Stromal cell of bone marrow (primary cell): Measurements from ENCODE around the gene NDC1.

Experiments used
- DNase-seq: peaks from one replicate; pipeline ENCODE4 v3.0.0-alpha.2; 2012; ENCODE audit warnings: low read depth

NDC1 gene

DNA sequence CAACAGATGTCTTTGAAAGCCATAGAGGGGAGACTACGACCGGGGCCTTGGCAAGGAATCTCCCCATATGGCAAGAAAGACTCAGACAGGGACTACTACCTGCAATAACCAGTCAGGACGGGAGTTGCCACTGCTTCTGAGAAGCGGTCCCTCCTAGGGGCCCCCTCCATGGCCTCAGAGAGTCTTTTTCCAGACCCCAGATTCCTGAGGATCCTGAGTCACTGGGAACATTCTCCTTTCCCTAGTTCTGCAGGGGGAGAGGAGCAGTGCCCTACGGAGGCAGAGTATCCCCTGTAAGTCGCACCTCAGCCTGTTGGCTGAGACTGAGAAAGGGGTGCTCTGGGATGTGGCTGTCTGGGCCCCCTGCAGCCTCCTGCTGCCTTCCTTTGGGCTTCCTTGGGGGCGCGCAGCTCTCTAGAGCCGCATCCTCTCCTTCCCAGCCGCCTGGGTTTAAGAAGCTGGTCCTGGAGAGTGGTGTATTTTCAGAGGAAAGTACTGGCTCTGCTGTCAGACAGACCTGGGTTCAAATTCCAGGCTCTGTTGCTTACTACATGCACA lies 107.0 kb downstream of the NDC1 start:
- DNase-seq = no peak

DNA sequence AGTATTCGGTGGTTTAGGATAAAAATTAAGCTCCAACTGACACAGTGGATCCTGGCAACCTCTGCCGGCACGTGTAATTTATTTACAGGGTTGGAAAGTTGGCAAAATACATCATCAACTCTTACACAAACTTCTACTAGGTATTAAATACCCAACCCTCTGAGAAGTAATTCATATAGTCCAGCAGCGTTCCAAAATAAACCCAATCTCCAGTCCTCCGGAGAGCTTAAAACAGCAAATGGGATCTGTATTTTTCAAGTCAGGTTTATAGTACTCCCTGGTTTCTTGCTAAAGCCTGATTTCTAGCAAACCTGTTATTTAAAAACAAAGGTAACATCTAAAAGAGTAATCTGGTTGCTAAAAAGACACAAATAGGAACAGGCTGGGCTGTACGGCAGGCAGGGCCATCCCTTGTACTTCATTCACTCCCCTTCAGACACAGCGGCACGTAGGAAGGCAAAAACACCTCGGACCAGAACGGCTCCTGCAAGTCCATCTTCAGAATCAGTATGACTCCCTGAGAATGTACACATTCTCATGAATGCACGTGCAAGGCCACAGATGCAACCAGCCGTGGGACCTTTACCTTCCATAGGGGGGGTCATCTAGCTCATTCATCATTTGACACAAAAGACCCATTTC lies 107.8 kb downstream of the NDC1 start:
- no peak for DNase-seq

GRCh38 chr1:53729456-53730223 lies 108.5 kb downstream of the NDC1 start:
- no peak for DNase-seq

DNA sequence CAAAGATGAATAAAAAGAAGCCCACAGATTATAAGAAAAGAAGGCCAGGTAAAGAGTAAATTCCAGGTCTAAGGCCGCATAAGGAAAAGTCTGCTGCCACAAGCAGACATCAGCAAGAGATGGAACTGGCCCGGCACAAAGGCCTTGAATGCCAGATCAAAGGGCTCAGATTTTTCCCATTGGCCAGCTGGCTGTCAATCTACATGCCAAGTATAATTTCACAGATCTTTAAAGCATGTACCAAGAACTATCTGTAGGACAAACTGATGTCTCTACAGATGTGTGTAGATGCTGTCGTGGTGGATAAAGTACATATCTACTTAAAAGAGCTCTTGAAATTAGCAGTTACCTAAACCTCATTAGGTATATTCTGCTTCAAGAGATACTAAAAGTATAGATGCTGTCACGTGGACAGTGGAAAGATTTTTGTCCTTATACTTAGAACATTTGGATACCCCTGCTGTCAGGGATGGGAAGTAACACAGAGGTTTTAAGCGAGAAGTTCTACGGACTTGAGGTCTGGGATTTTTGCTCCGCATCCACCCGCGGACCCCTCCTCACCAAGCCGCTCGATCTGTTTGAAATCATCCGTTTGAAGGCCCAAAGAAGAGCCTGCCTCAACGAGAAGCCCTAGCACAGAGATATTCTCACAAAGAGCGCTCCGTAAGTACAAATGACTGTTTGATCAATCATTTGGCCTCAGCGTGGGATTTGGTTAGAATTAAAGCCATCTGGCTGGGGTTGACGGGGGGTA lies 109.2 kb downstream of the NDC1 start:
- DNase-seq = no peak

DNA sequence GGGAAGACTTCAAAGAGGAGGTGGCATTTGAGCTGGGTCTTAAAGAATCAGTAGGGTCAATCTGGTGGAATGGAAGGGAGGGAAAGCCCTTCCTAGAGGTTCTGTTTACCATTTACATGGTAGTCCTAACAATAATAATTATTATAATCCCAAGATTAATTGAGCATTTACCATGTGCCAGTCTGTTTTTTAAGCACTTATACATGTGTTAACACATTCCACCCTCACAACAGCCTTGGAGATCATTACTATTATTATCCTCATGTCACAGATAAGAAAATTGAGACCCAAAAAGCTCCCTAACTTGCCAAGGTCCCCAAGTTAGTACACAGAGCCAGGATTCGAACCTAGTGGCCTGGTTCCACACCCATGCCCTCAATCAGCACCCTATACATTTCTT lies 109.9 kb downstream of the NDC1 start:
- DNase-seq = no peak

DNA sequence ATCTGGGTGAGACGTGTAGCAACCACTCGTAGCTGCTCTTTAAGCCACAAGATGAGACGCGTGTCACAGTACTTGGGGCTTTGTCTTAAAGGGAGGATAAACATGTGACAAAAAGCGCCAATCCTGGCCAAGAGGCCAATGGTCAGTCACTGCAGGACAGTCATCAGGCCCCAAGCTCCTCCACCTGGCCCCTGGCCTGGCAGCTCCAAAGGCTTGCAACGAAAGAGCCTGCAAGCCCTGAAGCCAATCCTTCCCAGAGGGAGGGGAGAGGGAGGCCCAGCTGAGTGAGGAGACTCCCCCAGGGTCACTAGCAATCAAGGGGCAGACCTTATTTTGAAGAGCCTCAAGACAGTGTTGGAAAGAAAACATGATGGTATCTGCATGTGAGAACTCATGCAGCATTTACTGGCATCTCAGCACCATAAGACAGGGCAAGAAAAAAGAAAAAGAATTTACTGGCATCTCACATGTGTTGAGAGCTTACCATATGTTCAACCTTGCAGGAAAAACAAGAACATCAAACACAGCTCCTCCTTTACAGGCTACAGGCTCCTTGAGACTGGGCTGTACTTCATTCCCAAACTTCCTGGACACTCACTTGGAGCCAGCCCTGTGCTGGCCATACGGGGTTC lies 110.5 kb downstream of the NDC1 start:
- no peak for DNase-seq

DNA sequence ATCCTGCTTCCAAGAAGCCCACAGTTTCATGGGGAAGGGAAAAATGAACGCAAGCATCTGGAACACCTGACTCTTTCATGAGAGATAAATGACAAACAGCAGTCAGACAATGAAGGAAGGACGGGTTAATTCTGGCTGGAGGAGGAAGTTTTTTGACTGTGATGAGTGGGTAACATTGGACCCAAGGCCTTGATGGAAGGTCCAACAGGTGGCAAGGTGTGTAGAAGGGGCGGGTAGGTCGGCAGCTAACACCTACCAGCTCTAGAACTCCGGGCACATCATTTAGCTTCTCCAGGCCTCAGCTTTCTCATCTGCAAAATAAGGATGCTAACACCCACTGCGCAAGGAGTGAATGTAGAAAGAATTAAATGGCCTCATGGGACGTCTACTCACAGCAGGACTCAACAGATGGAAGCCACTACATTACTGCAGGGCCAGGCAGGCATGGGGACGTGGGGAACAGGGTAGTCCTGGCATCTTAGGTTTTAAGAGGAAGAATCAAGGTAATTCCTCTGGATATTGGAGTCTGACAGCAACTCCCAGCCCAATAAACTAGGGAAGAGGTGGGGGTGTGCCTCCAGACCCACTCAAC lies 112.0 kb downstream of the NDC1 start:
- no peak for DNase-seq

GRCh38 chr1:53725238-53725689 lies 112.8 kb downstream of the NDC1 start:
- no peak for DNase-seq

DNA sequence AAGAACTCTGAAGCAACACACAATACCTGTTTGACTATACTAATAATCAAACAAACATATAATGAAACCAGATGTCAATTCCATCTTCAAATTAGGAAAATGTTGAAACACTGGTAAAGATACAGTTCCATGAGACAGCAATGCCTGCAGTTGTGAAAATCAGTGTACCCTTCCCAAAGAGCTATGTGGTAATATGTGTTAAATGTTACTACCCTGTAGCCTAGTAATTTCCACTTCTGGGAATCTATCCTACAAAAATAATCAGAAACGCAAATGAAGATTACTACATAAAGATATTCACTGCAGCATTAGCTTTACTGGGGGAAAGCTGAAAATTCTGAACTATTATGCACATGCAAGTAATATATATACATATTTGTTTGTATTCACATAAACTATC lies 116.1 kb downstream of the NDC1 start:
- DNase-seq = no peak

GRCh38 chr1:53721088-53721487 lies 117.0 kb downstream of the NDC1 start:
- DNase-seq = no peak

DNA sequence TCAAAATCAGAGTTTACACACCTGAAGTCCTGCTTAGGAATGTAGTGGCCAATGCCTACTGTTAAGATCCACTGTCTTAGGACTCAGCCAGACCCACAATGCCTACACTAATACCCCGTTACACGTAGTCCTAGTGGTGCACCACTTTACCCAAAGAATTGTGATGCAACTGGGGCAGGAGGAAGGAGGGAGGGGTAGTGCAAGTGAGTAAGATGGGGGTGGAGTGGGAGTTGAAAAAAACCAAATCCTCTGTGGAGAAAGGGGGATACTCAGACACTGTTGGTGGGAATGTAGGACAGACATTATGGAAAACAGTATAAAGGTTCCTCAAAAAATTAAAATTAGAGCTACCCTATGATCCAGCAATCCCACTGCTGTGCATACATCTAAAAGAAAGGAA lies 118.6 kb downstream of the NDC1 start:
- DNase-seq = no peak

- no peak for DNase-seq
Observed at GRCh38 chr1:53718443-53718842, 119.7 kb downstream of the NDC1 start.

DNA sequence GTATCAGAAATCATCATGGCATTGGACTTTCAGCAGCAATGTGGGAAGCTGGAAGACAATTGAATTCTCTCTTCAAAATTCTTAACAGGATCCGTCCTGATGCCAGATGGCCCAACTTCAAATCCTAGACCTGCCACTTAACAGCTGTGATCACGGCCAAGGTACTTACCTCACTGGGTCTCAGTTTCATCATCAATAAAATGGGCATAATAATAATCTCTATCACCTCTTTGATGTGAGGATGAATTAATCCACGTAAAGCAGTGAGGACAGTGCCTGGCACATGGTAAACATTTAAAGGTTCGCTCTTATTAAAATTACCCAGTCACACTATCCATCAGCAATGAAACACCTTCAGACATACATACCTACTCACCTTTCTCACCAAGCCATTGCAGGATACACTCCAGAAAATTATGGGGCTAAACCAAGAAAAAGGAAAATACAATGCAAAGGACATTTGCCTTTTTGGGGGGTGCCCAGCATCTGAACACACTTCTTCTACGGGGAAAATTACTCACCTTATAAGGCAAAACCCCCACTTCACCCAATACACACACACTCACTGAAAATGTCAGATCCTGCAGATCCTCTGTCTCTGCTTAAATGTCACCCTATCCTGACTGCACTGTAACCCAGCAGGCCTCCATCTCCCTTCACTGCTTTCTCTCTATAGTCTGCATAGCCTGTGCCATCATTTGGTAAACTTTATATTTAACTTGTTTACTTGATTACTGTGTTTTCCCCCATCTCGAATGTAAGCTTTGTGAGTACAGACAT lies 120.9 kb downstream of the NDC1 start:
- DNase-seq = no peak

- no peak for DNase-seq
Observed at GRCh38 chr1:53716150-53716549, 121.9 kb downstream of the NDC1 start.

DNA sequence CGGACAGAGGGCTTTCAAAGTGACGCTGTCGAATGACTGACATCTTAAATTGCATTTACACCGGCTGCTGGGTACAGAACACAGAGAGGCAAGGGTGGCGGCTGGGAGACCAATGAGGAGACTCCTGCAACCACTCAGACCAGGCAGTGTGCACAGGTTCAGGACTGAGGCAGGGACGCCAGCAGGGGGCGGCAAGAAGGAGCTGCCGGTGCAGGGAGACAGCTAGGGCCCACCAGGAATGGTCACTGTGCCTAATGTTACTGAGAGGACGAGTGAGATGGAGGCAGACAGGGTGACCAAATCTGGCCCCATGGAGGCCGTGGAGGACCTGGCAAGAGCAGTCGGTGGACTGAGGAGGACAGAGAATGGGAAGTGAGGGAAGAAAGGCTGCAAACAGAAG lies 122.6 kb downstream of the NDC1 start:
- no peak for DNase-seq
